ENCODE measurements around the gene PAX5.

PAX5 gene

DNA sequence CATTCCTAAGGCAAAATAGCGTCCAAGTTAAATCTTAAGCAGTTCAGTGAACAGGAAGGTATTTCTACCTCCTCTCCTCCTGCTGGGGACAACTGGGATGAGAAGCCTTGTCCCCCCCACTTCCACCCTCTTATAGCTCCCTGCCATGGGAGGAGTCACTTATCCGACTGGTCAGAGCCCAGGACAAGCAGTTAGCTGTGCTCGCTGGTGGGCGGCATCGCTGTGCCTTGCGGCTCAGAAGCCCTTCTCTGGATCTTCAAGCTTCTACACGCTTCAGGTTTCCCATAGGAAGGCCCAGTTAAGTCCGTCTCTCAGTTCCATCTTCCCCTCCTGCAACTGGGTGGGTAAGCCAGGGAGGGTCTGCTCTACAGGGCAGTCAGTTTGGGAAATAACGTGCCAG lies 77.2 kb downstream of the PAX5 start:
- DNase-seq = no peak

DNA sequence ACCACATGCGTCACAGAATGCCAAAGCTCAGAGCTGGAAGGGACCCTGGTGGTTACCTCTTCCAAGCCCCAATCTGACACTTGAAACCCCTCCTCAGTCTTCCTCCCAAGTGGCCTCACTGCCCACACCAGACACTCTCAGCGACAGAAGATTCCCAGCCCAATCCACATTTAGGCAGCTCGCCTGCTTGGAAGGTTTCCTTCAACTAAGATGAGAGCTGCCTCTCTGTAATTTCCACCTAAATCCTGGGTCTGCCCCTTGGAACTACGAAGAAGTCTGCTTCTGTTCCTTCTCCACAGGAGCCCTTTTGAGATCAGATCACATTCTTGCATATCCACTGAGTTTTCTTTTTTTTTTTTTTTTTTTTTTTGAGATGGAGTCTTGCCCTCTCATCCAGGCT lies 83.7 kb downstream of the PAX5 start:
- DNase-seq = no peak

DNA sequence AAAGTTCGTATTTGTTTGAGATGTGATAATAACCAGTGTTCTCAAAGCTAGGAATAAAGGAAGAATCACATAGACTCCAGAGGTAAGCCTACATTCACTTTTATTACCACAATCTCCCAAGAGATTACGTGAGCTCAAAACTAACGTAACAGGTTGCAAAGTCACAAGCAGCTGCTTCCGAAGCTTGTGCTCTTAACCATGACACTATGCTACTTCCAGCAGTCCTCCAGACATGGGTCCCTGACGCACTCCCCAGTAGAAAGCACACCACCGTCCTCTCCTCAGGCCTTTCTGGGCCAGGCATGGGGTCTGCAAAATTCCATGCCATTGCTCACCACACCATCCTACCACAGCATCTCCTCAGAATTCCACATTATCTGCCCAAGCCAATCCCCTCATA lies 84.6 kb downstream of the PAX5 start:
- no peak for DNase-seq

- DNase-seq = no peak
These were observed 86.0 kb downstream of the PAX5 start for GRCh38 chr9:36948051-36948450.

- DNase-seq = no peak
These were observed 87.4 kb downstream of the PAX5 start for GRCh38 chr9:36946653-36947052.

GRCh38 chr9:36945999-36946398 lies 88.1 kb downstream of the PAX5 start:
- no peak for DNase-seq

GRCh38 chr9:36942891-36943290 lies 91.2 kb downstream of the PAX5 start:
- DNase-seq = no peak

GRCh38 chr9:36941441-36941840 lies 92.6 kb downstream of the PAX5 start:
- DNase-seq = no peak

DNA sequence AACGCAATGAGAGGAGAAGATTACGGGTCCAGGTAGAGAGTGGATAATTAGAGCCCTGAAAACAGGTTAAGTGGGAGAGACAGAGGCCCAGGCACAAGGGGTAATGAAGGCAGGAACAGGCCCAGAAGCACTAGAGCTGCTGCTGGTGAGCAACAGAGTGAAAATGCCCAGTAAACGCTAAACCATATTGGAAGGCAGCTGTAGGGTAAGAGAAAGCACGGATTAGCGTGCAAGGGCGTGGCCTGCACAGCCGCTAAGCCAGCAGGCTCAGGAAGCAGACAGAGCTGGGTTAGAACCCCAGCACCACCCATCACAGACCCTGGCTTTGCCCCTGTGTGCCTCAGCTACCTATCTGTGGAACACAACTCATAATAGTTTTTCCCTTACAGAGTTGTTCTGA lies 93.2 kb downstream of the PAX5 start:
- DNase-seq = no peak

DNA sequence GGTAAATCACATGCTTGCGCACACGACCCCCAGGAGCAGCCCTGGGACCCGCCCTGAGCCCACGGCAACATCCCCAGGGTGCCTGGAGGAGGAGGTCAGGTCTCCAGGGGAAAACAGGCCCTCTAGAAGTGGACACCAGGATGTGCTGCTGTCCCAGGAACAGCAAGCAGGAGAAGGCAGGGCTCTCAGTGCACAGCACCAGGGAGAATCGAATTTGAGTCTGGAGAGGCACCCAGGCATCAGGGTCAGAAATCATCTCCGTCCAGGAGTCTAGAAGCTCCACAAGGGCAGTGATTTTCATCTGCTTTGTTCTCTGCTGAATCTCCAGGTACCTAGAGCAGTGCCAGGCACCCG lies 93.6 kb downstream of the PAX5 start:
- DNase-seq = no peak

DNA sequence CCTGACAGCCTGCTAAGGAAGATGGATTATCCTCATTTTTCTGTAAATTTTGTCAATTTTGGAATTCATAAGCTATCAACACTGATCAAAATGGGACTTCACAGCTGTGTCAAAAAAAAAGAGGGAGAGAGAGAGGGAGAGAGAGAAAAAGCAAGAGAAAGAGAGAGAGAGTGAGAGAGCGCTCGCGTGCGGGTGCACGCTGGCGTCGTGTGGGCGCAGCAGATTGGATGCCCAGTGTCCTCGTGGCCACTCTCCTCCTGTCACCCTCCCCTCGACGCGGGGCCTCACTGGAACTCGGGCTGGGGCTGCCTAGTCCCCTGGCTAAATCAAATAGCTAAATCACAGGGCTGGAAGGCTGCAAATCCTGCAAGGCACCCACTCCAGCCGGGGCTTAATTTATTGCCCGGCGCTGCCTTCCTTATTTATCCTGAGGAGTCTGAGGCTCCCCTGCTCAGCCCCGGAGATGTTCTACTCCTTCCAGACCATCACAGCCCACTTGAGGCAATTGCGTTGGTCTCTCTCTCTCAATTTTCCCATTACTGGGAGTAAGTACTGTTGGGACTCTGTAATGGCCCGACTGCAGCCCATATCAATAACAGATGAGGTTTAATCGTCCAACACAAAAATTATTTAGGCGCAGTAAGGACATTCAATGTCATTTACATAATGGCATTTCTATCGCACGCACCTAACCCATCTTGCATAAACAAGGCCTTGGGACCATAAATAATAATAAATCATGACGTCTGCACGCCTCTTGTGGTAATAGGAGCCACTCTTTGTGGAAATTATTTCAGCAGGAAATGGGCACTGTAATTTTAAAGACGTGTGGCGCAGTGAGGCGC lies 94.2 kb downstream of the PAX5 start:
- DNase-seq = no peak

DNA sequence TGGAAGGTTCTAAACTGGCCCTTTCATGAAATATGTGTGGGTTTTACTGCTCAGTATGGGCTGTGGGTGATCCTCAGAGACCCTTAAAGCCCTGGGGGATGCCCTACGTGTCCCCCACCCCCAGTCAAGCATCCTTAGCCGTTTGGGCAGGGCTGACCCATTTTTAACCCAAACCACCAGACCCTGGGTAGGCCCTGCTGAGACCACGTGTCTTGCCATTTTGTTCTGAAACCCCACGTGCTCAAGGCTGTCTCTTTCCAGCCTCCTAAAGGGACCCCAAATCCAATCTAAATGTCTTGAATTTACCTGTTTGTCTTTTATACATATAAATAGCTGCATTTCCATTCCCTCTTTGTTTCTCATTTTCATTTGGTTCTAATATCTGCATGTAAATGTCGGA lies 94.9 kb downstream of the PAX5 start:
- DNase-seq = no peak

DNA sequence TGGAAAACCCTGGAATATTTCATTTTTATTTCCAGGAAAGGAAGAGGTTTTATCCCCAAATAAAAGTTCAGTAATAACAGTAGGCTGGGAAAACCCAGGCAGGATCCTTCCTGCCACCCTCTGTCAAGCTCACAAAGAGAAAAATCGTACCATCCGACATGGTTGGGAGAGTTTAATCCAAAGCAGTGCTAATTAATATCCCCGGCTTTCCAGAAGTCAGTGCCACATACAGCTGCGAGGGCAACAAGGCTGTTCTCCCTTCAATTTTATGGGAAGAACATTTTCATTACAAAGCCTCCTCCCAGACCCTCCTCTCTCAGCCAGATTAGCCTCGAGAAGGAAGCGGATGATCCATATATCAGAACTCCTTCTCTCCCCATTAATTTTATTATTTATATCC lies 95.5 kb downstream of the PAX5 start:
- DNase-seq = no peak

- no peak for DNase-seq
These were observed 96.1 kb downstream of the PAX5 start for GRCh38 chr9:36937951-36938350.

DNA sequence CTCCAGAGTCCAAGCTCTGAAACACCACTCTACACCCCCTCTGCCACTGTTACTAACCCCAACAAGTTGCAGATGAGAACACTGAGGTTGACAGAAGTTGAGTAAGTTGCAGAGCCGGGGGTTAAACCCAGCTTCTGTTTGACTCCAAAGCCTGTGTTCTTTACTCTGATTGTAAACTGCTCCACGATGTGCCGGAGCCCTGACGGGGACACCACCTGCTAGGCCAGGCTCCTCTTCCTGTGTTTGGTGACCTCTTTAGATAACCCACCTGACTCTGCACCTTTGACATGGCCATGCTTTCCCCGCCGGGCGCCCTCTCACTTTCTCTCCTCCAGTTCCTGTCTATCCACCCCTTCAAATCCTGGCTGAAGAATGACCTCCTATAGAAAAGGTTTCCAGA lies 96.7 kb downstream of the PAX5 start:
- DNase-seq = no peak

DNA sequence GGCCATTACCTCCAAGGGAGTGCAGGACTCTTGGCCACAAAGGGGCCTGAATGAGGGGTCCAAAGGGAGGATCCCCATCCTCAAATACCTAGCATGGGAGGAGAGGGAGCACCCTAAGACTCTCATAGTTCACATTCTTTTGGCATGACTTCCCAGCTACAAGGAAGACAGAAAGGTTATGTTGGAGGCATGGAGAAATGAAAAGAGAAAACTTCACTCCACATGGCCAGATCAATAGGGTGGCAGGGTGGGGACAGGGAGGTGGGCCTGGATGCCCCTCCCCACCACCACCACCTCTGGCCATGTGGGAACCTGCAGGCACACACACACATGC lies 97.6 kb downstream of the PAX5 start:
- no peak for DNase-seq

- no peak for DNase-seq
These were observed 98.1 kb downstream of the PAX5 start for GRCh38 chr9:36935768-36936497.

DNA sequence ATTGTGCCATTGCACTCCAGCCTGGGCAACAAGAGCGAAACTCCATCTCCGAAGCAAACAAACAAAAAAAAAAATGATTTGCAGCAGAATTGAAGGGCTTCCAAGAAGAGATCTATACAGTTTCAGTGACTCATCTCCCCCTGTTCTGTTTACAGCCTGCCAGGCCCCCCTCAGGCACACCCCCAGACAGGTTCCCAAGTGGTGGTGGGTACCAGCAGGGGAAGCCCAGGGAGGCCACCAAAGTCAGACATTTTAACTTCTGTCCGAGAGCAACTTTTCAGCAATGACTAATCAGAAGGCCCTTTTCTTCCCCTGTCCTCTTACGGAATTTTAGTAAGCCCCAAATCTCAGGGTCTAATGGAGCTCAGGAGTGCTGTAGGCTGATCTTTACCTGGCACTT lies 98.7 kb downstream of the PAX5 start:
- DNase-seq = no peak

GRCh38 chr9:36934478-36935065 lies 99.5 kb downstream of the PAX5 start:
- peak; percentile 4 for DNase-seq

DNA sequence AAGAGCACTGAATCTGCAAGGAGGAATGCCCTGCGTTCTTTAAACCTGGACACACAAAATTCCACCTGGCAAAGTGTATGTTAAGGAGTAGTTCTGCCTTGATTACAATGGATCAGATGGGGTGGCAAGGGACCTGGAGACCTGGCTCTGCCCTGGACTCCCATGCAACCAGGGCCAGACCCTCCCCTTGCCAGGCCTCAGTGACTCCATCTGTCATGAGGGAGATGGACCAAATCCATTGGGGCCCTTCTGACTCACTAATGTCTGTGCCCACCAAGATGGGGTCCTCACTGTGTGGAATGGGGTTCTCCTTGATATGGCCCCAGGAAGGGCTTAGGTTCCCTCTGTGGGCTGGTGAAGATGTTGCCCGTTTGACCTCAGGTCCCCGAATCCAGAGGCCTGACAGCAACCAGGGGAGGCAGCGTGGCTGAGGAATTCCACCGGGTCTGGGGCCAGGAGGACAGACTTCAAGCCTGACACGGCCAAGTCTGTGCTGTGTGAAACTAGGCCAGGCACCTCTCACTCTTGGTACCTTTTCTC lies 100.3 kb downstream of the PAX5 start:
- no peak for DNase-seq

DNA sequence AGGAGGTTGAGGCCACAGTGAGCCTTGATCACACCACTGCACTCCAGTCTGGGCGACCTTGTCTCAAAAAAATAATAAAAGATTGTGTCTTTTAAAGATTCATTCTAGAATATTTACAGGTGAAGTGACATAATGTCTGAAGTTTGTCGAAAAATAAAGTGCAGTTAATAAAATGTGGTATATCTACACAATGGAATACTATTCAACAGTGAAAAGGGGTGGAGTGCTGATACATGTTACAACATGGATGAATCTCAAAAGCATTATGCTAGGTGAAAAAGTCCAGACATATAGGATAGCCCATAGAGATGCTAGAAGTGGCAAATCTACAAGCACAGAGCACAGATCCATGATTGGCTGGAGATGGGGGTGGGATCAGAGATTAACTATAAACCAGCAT lies 101.9 kb downstream of the PAX5 start:
- DNase-seq = no peak

- no peak for DNase-seq
These were observed 103.1 kb downstream of the PAX5 start for GRCh38 chr9:36930941-36931340.

DNA sequence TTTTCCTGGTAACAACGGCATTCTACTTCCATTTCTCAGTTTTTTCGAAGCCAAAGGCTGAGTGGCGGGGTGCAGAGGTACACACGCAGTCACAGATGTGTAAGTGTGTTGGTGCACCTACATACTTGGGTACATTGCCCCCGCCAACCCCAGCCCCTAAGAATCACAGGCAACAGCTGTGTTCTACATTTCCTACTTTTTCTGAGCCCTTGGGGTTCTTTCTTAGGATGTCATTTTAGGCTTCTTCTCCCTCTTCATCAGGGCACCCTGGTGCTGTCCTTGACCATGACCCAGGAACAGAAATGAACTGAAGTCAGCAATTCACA lies 104.8 kb downstream of the PAX5 start:
- DNase-seq = no peak

DNA sequence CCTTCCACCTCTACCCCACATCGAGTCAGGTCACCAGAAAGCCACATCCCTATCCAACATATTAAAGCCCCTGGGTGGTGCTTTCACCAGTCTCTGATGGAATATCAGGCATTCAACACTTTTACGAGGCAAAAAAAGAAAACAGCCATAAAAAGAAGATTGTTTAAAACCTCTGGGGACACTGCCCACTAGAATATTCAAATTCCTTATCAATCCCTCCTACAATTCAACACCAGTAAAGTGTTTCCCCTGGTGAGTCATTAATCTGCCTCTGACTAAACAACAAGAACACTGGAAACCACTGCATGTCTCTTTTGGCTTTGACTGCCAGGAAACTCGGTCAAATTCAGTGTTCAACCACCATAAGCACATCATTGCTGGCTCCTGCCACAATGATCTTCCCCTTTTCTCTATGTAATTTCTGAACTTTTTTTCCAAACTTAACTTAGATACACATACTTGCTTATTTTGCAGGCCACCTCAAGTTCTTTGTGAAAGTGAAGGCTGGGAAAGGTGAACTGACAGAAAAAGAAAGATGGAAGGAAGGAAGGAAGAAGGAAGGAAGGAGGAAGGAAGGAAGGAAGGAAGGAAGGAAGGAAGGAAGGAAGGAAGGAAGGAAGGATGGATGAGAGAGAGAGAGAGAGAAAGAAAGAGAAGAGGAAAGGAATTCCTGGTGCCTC lies 105.3 kb downstream of the PAX5 start:
- no peak for DNase-seq
